ENCODE data around the gene NEU2. TPM values are rescaled to one million over a fixed set of nuclear protein-coding genes. Genes with fewer than 3 reads are reported as not detected.

Gene NEU2
- total and polyA plus RNA-seq, 2 of the 13 experiments (the other 11 are each of a cell fraction or from before 2014, with no cell fraction given): not detected

DNA sequence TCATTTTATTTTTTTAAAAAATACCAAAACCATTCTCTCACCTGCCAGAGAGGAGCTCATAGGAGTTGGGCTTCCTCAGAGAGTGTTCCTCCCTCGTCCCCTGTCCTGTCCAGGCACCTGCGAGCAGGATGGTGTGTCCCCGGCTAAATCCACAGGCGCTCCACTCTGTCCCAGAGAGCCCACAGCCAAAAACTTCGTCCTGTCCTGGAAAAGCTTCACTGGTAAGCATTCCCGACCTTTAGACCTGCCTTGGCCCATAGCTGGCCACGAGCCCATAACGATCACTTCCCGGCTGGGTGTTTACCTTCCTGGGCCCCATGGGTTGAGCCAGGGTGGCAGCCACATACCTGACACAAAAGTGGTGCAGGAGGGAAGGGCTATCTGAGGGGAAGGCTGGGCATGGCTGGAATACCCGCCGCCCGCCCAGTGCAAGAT, 19.4 kb upstream of the NEU2 start, which contains the start of gene NGEF (continued):
- TF ChIP-seq ZNF7 (CRISPR knock-in tag; IDR thresholded peaks at IDR 0.05): no peak
- no peak for TF ChIP-seq TBP (CRISPR knock-in tag; IDR thresholded peaks at IDR 0.05)
- no peak for TF ChIP-seq ISX (CRISPR knock-in tag; conservative IDR thresholded peaks at IDR 0.05)
- peak; percentile 79; the same call in 1 of the 2 replicates for TF ChIP-seq ZNF451 (CRISPR knock-in tag; IDR thresholded peaks at IDR 0.05)
- TF ChIP-seq ZFP41 (CRISPR knock-in tag; IDR thresholded peaks at IDR 0.05; ENCODE audit: borderline replicate concordance): 0 out of 2 replicates have a peak, but pooled peaks have one; percentile 13
- TF ChIP-seq, protein P1, sequence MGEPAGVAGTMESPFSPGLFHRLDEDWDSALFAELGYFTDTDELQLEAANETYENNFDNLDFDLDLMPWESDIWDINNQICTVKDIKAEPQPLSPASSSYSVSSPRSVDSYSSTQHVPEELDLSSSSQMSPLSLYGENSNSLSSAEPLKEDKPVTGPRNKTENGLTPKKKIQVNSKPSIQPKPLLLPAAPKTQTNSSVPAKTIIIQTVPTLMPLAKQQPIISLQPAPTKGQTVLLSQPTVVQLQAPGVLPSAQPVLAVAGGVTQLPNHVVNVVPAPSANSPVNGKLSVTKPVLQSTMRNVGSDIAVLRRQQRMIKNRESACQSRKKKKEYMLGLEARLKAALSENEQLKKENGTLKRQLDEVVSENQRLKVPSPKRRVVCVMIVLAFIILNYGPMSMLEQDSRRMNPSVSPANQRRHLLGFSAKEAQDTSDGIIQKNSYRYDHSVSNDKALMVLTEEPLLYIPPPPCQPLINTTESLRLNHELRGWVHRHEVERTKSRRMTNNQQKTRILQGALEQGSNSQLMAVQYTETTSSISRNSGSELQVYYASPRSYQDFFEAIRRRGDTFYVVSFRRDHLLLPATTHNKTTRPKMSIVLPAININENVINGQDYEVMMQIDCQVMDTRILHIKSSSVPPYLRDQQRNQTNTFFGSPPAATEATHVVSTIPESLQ (CRISPR knock-in tag; conservative IDR thresholded peaks at IDR 0.05): no peak; the same call in 1 of the 2 replicates
- TF ChIP-seq JUN (CRISPR knock-in tag; IDR thresholded peaks at IDR 0.05): peak; percentile 65
- TF ChIP-seq ZNF331 (CRISPR knock-in tag; IDR thresholded peaks at IDR 0.05): peak; percentile 91
- peak; percentile 36 for TF ChIP-seq NFYB (CRISPR knock-in tag; IDR thresholded peaks at IDR 0.05)
- TF ChIP-seq, protein P2, sequence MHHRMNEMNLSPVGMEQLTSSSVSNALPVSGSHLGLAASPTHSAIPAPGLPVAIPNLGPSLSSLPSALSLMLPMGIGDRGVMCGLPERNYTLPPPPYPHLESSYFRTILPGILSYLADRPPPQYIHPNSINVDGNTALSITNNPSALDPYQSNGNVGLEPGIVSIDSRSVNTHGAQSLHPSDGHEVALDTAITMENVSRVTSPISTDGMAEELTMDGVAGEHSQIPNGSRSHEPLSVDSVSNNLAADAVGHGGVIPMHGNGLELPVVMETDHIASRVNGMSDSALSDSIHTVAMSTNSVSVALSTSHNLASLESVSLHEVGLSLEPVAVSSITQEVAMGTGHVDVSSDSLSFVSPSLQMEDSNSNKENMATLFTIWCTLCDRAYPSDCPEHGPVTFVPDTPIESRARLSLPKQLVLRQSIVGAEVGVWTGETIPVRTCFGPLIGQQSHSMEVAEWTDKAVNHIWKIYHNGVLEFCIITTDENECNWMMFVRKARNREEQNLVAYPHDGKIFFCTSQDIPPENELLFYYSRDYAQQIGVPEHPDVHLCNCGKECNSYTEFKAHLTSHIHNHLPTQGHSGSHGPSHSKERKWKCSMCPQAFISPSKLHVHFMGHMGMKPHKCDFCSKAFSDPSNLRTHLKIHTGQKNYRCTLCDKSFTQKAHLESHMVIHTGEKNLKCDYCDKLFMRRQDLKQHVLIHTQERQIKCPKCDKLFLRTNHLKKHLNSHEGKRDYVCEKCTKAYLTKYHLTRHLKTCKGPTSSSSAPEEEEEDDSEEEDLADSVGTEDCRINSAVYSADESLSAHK (CRISPR knock-in tag; IDR thresholded peaks at IDR 0.05; ENCODE audit: borderline replicate concordance): 0 out of 2 replicates have a peak, but pooled peaks have one; percentile 18
- no peak for TF ChIP-seq ZNF75D (CRISPR knock-in tag; IDR thresholded peaks at IDR 0.05; ENCODE audit: borderline replicate concordance)
- no peak for TF ChIP-seq SRSF4 (IDR thresholded peaks at IDR 0.05; ENCODE audit: low read depth, low read length, poor library complexity, severe bottlenecking)
- no peak for TF ChIP-seq MATR3 (CRISPR knock-in tag; IDR thresholded peaks at IDR 0.05)
- no peak for TF ChIP-seq ZNF569 (CRISPR knock-in tag; IDR thresholded peaks at IDR 0.05; ENCODE audit: borderline replicate concordance)
- no peak for TF ChIP-seq TCF7L2 (IDR thresholded peaks at IDR 0.05; ENCODE audit: low read depth, low read length)
- no peak for TF ChIP-seq NFIB (CRISPR knock-in tag; IDR thresholded peaks at IDR 0.05; ENCODE audit: borderline replicate concordance)
- no peak; the same call in 1 of the 2 replicates for TF ChIP-seq CREBL2 (CRISPR knock-in tag; IDR thresholded peaks at IDR 0.05; ENCODE audit: borderline replicate concordance)
- peak; percentile 90; the same call in 1 of the 2 replicates for TF ChIP-seq ETV6 (CRISPR knock-in tag; conservative IDR thresholded peaks at IDR 0.05)
- TF ChIP-seq, protein P3, sequence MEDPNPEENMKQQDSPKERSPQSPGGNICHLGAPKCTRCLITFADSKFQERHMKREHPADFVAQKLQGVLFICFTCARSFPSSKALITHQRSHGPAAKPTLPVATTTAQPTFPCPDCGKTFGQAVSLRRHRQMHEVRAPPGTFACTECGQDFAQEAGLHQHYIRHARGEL (CRISPR knock-in tag; IDR thresholded peaks at IDR 0.05): no peak
- TF ChIP-seq MYC (CRISPR knock-in tag; IDR thresholded peaks at IDR 0.05; ENCODE audit: borderline replicate concordance): peak; percentile 72; the same call in 1 of the 2 replicates
- TF ChIP-seq ZNF253 (CRISPR knock-in tag; IDR thresholded peaks at IDR 0.05; ENCODE audit: borderline replicate concordance): no peak
- 0 out of 2 replicates have a peak, but pooled peaks have one; percentile 2 for TF ChIP-seq ZNF777 (CRISPR knock-in tag; IDR thresholded peaks at IDR 0.05)
- TF ChIP-seq, protein P4, sequence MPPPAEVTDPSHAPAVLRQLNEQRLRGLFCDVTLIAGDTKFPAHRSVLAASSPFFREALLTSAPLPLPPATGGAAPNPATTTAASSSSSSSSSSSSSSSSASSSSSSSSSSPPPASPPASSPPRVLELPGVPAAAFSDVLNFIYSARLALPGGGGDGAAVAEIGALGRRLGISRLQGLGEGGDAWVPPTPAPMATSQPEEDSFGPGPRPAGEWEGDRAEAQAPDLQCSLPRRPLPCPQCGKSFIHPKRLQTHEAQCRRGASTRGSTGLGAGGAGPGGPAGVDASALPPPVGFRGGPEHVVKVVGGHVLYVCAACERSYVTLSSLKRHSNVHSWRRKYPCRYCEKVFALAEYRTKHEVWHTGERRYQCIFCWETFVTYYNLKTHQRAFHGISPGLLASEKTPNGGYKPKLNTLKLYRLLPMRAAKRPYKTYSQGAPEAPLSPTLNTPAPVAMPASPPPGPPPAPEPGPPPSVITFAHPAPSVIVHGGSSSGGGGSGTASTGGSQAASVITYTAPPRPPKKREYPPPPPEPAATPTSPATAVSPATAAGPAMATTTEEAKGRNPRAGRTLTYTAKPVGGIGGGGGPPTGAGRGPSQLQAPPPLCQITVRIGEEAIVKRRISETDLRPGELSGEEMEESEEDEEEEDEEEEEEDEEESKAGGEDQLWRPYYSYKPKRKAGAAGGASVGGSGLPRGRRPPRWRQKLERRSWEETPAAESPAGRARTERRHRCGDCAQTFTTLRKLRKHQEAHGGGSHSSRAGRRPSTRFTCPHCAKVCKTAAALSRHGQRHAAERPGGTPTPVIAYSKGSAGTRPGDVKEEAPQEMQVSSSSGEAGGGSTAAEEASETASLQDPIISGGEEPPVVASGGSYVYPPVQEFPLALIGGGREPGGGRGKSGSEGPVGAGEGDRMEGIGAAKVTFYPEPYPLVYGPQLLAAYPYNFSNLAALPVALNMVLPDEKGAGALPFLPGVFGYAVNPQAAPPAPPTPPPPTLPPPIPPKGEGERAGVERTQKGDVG (CRISPR knock-in tag; IDR thresholded peaks at IDR 0.05; ENCODE audit: borderline replicate concordance): no peak

All from HepG2 (cell line).